ENCODE results near the gene POLL. TPM values are rescaled to one million over a fixed set of nuclear protein-coding genes. Genes with fewer than 3 reads are reported as not detected.
"Not testable (repeated sequence)": the region's sequence is repeated elsewhere in the genome, so short reads cannot be mapped to it uniquely, and the experiment has no call there.

POLL gene
- total RNA-seq: 11.3 TPM
- polyA plus RNA-seq (ENCODE audit: insufficient read depth in 1 of 8, insufficient read length in 8 of 8, low replicate concordance in 1 of 8): 10 to 100 TPM; 21.7 to 32.3 (median 22.9) TPM
- long read RNA-seq, donor 1, partial matches to known transcripts: 0 of 2 reads
- long read RNA-seq, donor 1, other reads (novel, unspliced or antisense): 0 of 2 reads
- long read RNA-seq, donor 2: 0 reads
- long read RNA-seq, donor 3, partial matches to known transcripts: 0 of 1 reads
- long read RNA-seq, donor 3, other reads (novel, unspliced or antisense): 0 of 1 reads
- long read RNA-seq, donor 4: 0 reads
- long read RNA-seq, donor 5, partial matches to known transcripts: 0 of 2 reads
- long read RNA-seq, donor 5, other reads (novel, unspliced or antisense): 0 of 2 reads
- long read RNA-seq, donor 6, partial matches to known transcripts: 0 of 2 reads
- long read RNA-seq, donor 6, other reads (novel, unspliced or antisense): 0 of 2 reads
- long read RNA-seq, donor 7, partial matches to known transcripts: 0 of 1 reads
- long read RNA-seq, donor 7, other reads (novel, unspliced or antisense): 0 of 1 reads
- long read RNA-seq, donor 8, partial matches to known transcripts: 0 of 17 reads
- long read RNA-seq, donor 8, other reads (novel, unspliced or antisense): 17 of 17 reads
- long read RNA-seq, donor 9, partial matches to known transcripts: 0 of 15 reads
- long read RNA-seq, donor 9, other reads (novel, unspliced or antisense): 15 of 15 reads
- long read RNA-seq, donor 10, partial matches to known transcripts: 0 of 2 reads
- long read RNA-seq, donor 10, other reads (novel, unspliced or antisense): 0 of 2 reads
- long read RNA-seq, donor 11, partial matches to known transcripts: 0 of 1 reads
- long read RNA-seq, donor 11, other reads (novel, unspliced or antisense): 0 of 1 reads

DNA sequence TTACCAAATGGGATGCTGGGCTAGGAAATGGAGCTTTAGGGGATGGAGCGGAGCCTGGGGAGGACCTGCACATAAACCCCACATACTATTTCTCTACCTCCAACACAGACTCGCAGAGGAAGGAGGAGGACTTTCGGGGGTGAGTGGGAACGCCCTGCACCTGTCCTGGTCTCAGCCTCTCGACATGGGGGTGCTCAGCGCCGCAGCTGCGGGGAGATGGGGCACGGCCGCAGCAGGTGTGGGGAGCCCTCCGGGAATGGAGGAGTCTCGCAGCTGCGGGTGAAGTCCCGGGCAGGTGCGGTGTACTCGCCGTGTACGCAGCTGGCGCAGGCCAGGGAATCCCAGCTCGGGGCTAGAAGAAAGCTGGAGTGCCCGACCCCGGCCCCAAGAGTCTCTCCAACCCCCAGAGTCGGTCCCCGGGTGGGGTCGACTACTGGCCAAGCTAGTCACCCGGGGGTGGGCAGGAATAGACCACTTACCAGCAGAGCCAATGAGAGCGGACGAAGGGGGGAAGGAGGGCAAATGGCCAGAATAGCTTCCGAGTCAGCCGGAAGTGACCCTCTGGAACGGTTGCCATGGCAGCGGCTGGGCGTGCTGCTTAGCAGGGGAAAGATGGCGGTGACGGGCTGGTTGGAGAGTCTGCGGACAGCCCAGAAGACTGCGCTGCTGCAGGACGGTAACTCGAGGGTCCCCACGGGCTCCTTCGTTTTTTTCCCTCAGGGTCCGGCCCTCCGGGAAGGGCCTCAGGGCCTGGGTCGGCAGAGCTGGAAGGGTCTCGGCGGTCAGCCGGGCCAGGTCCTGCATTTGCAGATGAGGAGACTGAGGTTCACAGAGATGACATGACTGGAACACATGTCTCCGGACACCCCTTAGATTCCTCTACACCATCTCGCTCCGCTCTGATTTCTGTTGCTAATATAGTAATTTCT is at the start of gene POLL, which contains the start of gene DPCD:
TSS of gene POLL (minus strand) at position 533 of the 929 bp plus-strand sequence. CDS start 897 bp downstream, outside the sequence.
TSS of gene DPCD (plus strand) at position 597 of the 929 bp plus-strand sequence. CDS start at position 613, 16 bp downstream.
- peak within 1 kb of the TSS; percentile 88 for H3K27ac ChIP-seq (ENCODE audit: low read length)
- under 1% methylated on average over 32 of the region's 50 CpGs for WGBS (ENCODE audit: insufficient coverage)

DNA sequence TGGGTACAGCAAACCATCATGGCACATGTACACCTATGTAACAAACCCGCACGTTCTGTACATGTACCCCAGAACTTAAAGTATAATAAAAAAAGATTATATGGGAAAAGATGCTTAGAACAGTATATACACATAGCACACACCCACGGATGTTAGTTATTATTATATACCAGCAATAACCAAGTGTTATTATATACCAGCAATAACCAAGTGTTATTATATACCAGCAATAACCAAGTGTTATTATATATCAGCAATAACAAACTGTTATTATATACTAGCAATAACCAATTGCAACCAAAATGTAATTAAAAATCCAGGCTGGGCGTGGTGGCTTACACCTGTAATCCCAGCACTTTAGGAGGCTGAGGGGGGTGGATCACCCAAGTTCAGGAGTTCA is 45.5 kb upstream of the POLL start:
- H3K4me1 ChIP-seq (ENCODE audit: control insufficient read depth, insufficient read depth, low read length): peaks cover 13% of the 10 kb centered on the region
- H3K36me3 ChIP-seq (ENCODE audit: control insufficient read depth, insufficient read depth, low read length): peaks cover 31% of the 10 kb centered on the region
- no CpG with 5 or more reads among the region's 4 CpGs for WGBS (ENCODE audit: insufficient coverage)
- not testable (repeated sequence) for DNase-seq; H3K4me3 ChIP-seq (ENCODE audit: low read length); H3K9me3 ChIP-seq (replicated peaks; ENCODE audit: control insufficient read depth, low read depth, low read length); H3K27me3 ChIP-seq (ENCODE audit: control insufficient read depth, insufficient read depth, low read length); H3K27ac ChIP-seq (ENCODE audit: low read length)

More for the DNA sequence above, at the start of gene POLL, which contains the start of gene DPCD:
- H3K4me3 ChIP-seq (ENCODE audit: low read length): peak within 1 kb of the TSS; percentile 98
- peaks cover 23% of the 10 kb centered on the region for H3K36me3 ChIP-seq (ENCODE audit: control insufficient read depth, insufficient read depth, low read length)
- H3K4me1 ChIP-seq (ENCODE audit: control insufficient read depth, insufficient read depth, low read length): peaks cover 17% of the 10 kb centered on the region
- peak; percentile 99 for DNase-seq
- no peaks in the 10 kb centered on the region for H3K27me3 ChIP-seq (ENCODE audit: control insufficient read depth, insufficient read depth, low read length)
- no peaks in the 10 kb centered on the region for H3K9me3 ChIP-seq (replicated peaks; ENCODE audit: control insufficient read depth, low read depth, low read length)

DNA sequence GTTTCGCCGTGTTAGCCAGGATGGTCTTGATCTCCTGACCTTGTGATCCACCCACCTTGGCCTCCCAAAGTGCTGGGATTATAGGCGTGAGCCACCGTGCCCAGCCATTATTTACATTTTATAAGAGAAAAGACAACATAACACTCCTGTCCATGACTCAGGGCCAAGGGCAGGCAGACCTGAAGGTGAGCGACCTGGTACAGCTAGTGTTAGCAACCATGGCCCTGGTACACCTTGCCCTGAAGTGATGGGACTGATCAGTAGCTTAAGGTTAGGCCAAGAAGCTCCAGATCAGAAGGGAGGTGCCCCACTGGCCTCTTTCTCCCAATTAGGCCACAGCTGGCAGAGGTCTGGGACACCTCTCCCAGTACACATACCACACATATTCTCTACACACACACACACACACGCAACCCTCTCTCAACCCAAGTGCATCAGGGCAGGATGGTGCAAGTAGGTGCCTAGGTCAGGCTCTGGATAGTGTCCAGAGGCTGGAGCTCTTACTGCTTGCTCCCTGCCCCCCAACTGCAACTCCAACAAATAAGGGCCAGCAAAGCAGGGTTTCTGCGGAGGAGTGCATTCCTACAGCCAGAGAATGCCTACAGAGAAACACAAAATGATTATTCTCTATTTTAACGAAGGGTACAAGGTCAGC is 43.9 kb upstream of the POLL start:
- Histone ChIP-seq H3K9me3 (replicated peaks; ENCODE audit: control insufficient read depth, low read depth, low read length) (no peaks in the 10 kb centered on the region), H3K4me3 (ENCODE audit: low read length) (no peak overlapping the region), H3K27me3 (ENCODE audit: control insufficient read depth, insufficient read depth, low read length) (no peaks in the 10 kb centered on the region), H3K4me1 (ENCODE audit: control insufficient read depth, insufficient read depth, low read length) (peaks cover 13% of the 10 kb centered on the region), H3K27ac (ENCODE audit: low read length) (no peak overlapping the region), H3K36me3 (ENCODE audit: control insufficient read depth, insufficient read depth, low read length) (peaks cover 33% of the 10 kb centered on the region)
- DNase-seq: no peak
- 62% methylated on average over 2 of the region's 8 CpGs for WGBS (ENCODE audit: insufficient coverage)

DNA sequence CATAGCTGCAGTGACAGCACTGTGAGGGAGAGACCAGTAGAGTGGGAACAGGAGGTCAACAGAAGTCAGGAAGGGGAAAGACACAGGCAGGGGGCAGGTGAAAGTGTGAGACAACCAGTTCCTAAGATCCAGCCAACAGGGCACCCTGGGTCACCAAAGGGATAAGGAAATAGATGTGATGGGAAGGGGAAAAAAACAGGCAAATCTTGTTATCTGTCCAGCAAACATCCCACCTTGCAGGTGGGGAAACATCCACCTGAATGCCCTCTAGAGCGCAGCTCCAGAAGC is 42.5 kb upstream of the POLL start:
- DNase-seq: no peak
- Histone ChIP-seq H3K4me3 (ENCODE audit: low read length) (no peak overlapping the region), H3K36me3 (ENCODE audit: control insufficient read depth, insufficient read depth, low read length) (peaks cover 32% of the 10 kb centered on the region), H3K27me3 (ENCODE audit: control insufficient read depth, insufficient read depth, low read length) (no peaks in the 10 kb centered on the region), H3K27ac (ENCODE audit: low read length) (no peak overlapping the region), H3K9me3 (replicated peaks; ENCODE audit: control insufficient read depth, low read depth, low read length) (no peaks in the 10 kb centered on the region), H3K4me1 (ENCODE audit: control insufficient read depth, insufficient read depth, low read length) (peaks cover 16% of the 10 kb centered on the region)
- whole genome bisulfite sequencing (ENCODE audit: insufficient coverage): 100% methylated on average over 1 of the region's 1 CpG

DNA sequence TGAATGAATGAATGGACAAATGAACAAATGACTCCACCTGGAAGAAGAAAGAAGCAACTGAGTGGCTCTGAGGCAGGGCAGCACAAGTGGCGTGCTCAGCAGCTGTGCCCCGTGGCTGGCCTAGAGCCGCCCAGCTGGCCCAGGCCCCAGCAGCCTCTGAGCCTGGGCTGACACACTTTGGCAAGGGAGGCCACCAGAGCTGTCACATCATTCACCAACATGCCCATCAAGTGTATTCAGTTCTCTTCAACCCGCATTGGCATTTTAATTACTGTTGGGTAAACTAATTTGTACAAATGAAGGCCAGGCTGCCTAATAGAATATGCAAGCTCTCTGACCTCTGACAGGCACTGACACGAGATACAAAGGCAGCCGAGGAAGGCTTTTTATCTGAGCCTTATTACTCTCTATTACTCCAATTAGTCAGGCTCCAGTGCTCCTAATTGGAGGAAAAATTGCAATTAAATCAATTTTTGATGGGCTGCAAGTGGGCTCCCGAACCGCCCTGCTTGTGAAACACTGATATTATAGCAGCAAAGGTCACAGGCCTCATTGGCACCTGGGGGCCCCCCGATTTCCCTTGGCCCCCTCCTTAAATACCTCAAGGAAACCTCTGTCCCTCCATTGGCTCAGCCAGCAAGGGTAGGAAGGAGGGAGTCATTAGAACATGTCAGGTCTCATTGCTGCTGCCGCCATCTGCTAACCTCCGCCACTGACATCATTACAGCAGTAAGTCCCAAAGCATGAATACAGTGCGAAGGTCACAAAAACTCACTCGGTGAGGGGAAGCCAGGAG is 42.0 kb upstream of the POLL start:
- H3K4me1 ChIP-seq (ENCODE audit: control insufficient read depth, insufficient read depth, low read length): peaks cover 16% of the 10 kb centered on the region
- 87% methylated on average over 9 of the region's 13 CpGs for WGBS (ENCODE audit: insufficient coverage)
- DNase-seq: peak; percentile 36
- H3K4me3 ChIP-seq (ENCODE audit: low read length): no peak overlapping the region
- H3K27ac ChIP-seq (ENCODE audit: low read length): no peak overlapping the region
- peaks cover 34% of the 10 kb centered on the region for H3K36me3 ChIP-seq (ENCODE audit: control insufficient read depth, insufficient read depth, low read length)
- H3K9me3 ChIP-seq (replicated peaks; ENCODE audit: control insufficient read depth, low read depth, low read length): no peaks in the 10 kb centered on the region
- no peaks in the 10 kb centered on the region for H3K27me3 ChIP-seq (ENCODE audit: control insufficient read depth, insufficient read depth, low read length)

DNA sequence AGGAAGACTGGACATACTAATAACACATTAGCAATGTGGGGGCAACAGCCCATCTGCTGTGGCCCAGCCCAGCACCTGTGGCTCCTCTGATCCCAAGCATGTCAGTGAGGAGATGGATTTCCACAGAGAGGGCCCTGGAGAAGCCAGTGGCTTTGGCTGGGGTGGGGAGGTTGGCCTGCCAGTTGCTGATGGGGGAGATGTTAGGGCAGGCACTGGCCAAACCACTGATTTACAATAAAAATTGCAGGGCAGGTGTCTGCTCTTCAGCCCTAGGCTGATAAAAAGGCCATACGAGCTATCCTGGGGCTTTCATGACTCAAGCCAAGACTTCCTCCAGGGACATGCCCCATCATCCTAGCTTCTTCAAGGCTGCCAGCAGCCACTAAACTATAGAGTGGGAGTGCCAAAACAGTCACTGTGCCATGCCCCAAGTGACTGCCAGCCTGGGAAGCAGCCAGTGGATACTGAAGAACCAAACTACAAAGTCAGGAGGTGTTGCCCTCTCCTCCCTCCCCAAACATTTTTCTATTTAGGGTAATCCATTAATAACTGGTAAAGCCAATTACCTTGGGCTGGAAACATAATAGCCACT is 37.9 kb upstream of the POLL start:
- Histone ChIP-seq H3K36me3 (ENCODE audit: control insufficient read depth, insufficient read depth, low read length) (peaks cover 55% of the 10 kb centered on the region), H3K4me1 (ENCODE audit: control insufficient read depth, insufficient read depth, low read length) (peaks cover 16% of the 10 kb centered on the region), H3K27me3 (ENCODE audit: control insufficient read depth, insufficient read depth, low read length) (no peaks in the 10 kb centered on the region), H3K9me3 (replicated peaks; ENCODE audit: control insufficient read depth, low read depth, low read length) (no peaks in the 10 kb centered on the region), H3K27ac (ENCODE audit: low read length) (no peak overlapping the region), H3K4me3 (ENCODE audit: low read length) (no peak overlapping the region)
- WGBS (ENCODE audit: insufficient coverage): no CpG with 5 or more reads among the region's 1 CpG
- DNase-seq: no peak

DNA sequence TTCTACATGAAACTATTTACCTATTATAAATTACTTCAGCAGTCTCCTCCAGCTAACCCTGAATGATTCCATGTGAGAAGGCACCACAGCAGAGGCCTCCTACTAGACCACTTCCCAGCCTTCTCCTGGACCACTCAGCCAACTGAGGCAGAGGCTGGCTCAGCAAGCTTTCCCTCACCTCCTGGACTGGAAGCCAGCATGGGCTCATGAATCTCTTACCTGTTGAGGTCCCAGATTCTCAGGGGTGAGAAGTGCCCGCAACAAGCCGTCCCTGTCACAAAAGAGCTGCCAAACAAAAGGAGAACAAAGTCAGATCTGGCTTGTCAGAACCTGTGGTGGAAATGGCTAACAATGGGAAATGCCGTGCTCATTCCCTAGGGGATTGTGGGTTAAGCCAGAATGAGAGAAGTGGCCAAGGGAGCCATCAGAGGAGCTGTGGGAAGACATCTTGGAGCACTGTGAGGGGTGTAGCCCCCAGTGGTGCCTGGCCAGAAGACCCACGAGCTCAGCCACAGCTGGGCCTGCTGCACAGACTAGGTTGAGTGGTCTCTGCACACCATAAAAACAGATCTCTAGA is 36.6 kb upstream of the POLL start:
- no peaks in the 10 kb centered on the region for H3K9me3 ChIP-seq (replicated peaks; ENCODE audit: control insufficient read depth, low read depth, low read length)
- DNase-seq: no peak
- H3K4me1 ChIP-seq (ENCODE audit: control insufficient read depth, insufficient read depth, low read length): peaks cover 6% of the 10 kb centered on the region
- WGBS (ENCODE audit: insufficient coverage): 77% methylated on average over 4 of the region's 4 CpGs
- H3K27ac ChIP-seq (ENCODE audit: low read length): no peak overlapping the region
- H3K27me3 ChIP-seq (ENCODE audit: control insufficient read depth, insufficient read depth, low read length): no peaks in the 10 kb centered on the region
- H3K36me3 ChIP-seq (ENCODE audit: control insufficient read depth, insufficient read depth, low read length): peaks cover 58% of the 10 kb centered on the region
- H3K4me3 ChIP-seq (ENCODE audit: low read length): no peak overlapping the region

DNA sequence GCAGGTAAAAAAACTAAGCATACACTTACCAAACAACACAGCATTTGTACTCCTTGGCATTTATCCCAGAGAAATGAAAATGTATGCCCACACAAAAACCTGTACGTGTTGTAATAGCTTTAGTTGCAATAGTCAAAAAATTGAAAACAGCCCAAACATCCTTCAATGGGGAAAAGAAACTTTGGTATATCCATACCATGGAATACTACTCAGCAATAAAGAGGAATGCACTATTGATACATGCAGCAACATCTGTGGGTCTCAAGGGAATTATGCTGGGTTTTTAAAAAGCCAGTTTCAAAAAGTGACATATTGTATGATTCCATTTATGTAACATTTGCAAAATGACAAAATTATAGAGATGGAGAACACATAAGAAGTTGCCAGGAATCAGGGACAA is 35.5 kb upstream of the POLL start:
- Histone ChIP-seq H3K36me3 (ENCODE audit: control insufficient read depth, insufficient read depth, low read length) (peaks cover 60% of the 10 kb centered on the region), H3K27ac (ENCODE audit: low read length) (no peak overlapping the region), H3K4me1 (ENCODE audit: control insufficient read depth, insufficient read depth, low read length) (peaks cover 3% of the 10 kb centered on the region), H3K4me3 (ENCODE audit: low read length) (no peak overlapping the region), H3K27me3 (ENCODE audit: control insufficient read depth, insufficient read depth, low read length) (no peaks in the 10 kb centered on the region), H3K9me3 (replicated peaks; ENCODE audit: control insufficient read depth, low read depth, low read length) (no peaks in the 10 kb centered on the region)
- no CpG with 5 or more reads among the region's 1 CpG for WGBS (ENCODE audit: insufficient coverage)
- DNase-seq: no peak

Data from muscle of leg (tissue), 16 donors.